HEK293 (cell line): Measurements from ENCODE around the gene SMURF1.

Experiments
- ATF2 ChIP-seq: fragments of 450-650 bp; formaldehyde crosslinking; IDR thresholded peaks from 2 replicates; pipeline ENCODE4 v1.5.1; 2016; ENCODE audit warnings: missing biosample characterization, missing genetic modification characterization, low read depth
- HOXC10 ChIP-seq: sonication (generic); formaldehyde crosslinking; IDR thresholded peaks from 2 replicates; pipeline ENCODE4 v1.8.1; 2023; ENCODE audit warnings: mild to moderate bottlenecking, missing genetic modification reagents
- IKZF3 ChIP-seq: fragments of 450-650 bp; IDR thresholded peaks from 2 replicates; pipeline ENCODE4 v1.5.0; 2018; ENCODE audit warnings: missing biosample characterization, mild to moderate bottlenecking, missing genetic modification characterization, moderate library complexity
- KLF8 ChIP-seq: fragments of 450-650 bp; formaldehyde crosslinking; IDR thresholded peaks from 2 replicates; pipeline ENCODE4 v1.5.1; 2016; ENCODE audit warnings: missing biosample characterization, missing genetic modification characterization
- MEIS1 ChIP-seq: sonication (generic); formaldehyde crosslinking; IDR thresholded peaks from 2 replicates; pipeline ENCODE4 v1.8.1; 2022; ENCODE audit warnings: missing genetic modification reagents, mild to moderate bottlenecking, borderline replicate concordance
- OSR2 ChIP-seq: fragments of 450-650 bp; formaldehyde crosslinking; IDR thresholded peaks from 2 replicates; pipeline ENCODE4 v1.5.1; 2016; ENCODE audit warnings: missing biosample characterization, missing genetic modification characterization
- OVOL3 ChIP-seq: fragments of 450-650 bp; formaldehyde crosslinking; IDR thresholded peaks from 2 replicates; pipeline ENCODE4 v1.5.1; 2016; ENCODE audit warnings: missing biosample characterization, missing genetic modification characterization
- SP2 ChIP-seq: fragments of 450-650 bp; formaldehyde crosslinking; IDR thresholded peaks from 2 replicates; pipeline ENCODE4 v1.5.1; 2016; ENCODE audit warnings: missing biosample characterization, missing genetic modification characterization
- SP7 ChIP-seq: fragments of 450-650 bp; formaldehyde crosslinking; IDR thresholded peaks from 2 replicates; pipeline ENCODE4 v1.5.1; 2016; ENCODE audit warnings: missing biosample characterization, missing genetic modification characterization
- YY1 ChIP-seq: fragments of 450-650 bp; formaldehyde crosslinking; IDR thresholded peaks from 2 replicates; pipeline ENCODE4 v1.5.1; 2018; ENCODE audit warnings: missing biosample characterization, missing genetic modification characterization
- ZBTB44 ChIP-seq: fragments of 450-650 bp; IDR thresholded peaks from 2 replicates; pipeline ENCODE4 v1.5.1; 2018; ENCODE audit warnings: missing biosample characterization, mild to moderate bottlenecking, missing genetic modification characterization
- ZEB2 ChIP-seq: fragments of 450-650 bp; formaldehyde crosslinking; IDR thresholded peaks from 2 replicates; pipeline ENCODE4 v1.5.1; 2016; ENCODE audit warnings: missing biosample characterization, missing genetic modification characterization
- ZFHX2 ChIP-seq: fragments of 450-650 bp; formaldehyde crosslinking; conservative IDR thresholded peaks from 2 replicates; pipeline ENCODE4 v1.5.1; 2016; ENCODE audit warnings: missing biosample characterization, missing genetic modification characterization
- ZFP3 ChIP-seq: fragments of 450-650 bp; formaldehyde crosslinking; IDR thresholded peaks from 2 replicates; pipeline ENCODE4 v1.5.1; 2016; ENCODE audit warnings: low read depth, missing biosample characterization, missing genetic modification characterization
- ZNF114 ChIP-seq: fragments of 450-650 bp; formaldehyde crosslinking; IDR thresholded peaks from 2 replicates; pipeline ENCODE4 v1.5.0; 2017; ENCODE audit warnings: missing biosample characterization, missing genetic modification characterization
- ZNF157 ChIP-seq: fragments of 450-650 bp; formaldehyde crosslinking; IDR thresholded peaks from 2 replicates; pipeline ENCODE4 v1.5.1; 2016; ENCODE audit warnings: missing biosample characterization, missing genetic modification characterization
- ZNF302 ChIP-seq: fragments of 450-650 bp; formaldehyde crosslinking; IDR thresholded peaks from 2 replicates; pipeline ENCODE4 v1.5.1; 2016; ENCODE audit warnings: missing biosample characterization, missing genetic modification characterization, low read depth
- ZNF335 ChIP-seq: fragments of 450-650 bp; formaldehyde crosslinking; conservative IDR thresholded peaks from 2 replicates; pipeline ENCODE4 v1.5.1; 2016; ENCODE audit warnings: missing biosample characterization, missing genetic modification characterization
- ZNF366 ChIP-seq: fragments of 450-650 bp; formaldehyde crosslinking; conservative IDR thresholded peaks from 2 replicates; pipeline ENCODE4 v1.5.1; 2016; ENCODE audit warnings: missing biosample characterization, missing genetic modification characterization
- ZNF37A ChIP-seq: fragments of 450-650 bp; IDR thresholded peaks from 2 replicates; pipeline ENCODE4 v1.5.1; 2018; ENCODE audit warnings: missing biosample characterization, missing genetic modification characterization
- ZNF501 ChIP-seq: fragments of 450-650 bp; formaldehyde crosslinking; IDR thresholded peaks from 2 replicates; pipeline ENCODE4 v1.5.1; 2016; ENCODE audit warnings: missing biosample characterization, missing genetic modification characterization
- ZNF510 ChIP-seq: fragments of 450-650 bp; formaldehyde crosslinking; IDR thresholded peaks from 2 replicates; pipeline ENCODE4 v1.5.1; 2018; ENCODE audit warnings: mild to moderate bottlenecking, missing genetic modification characterization, missing biosample characterization; ENCODE audit not compliant: insufficient replicate concordance
- ZNF529 ChIP-seq: fragments of 450-650 bp; formaldehyde crosslinking; IDR thresholded peaks from 2 replicates; pipeline ENCODE4 v1.5.1; 2017; ENCODE audit warnings: missing genetic modification characterization, missing biosample characterization; ENCODE audit not compliant: insufficient replicate concordance
- ZNF561 ChIP-seq: fragments of 450-650 bp; IDR thresholded peaks from 2 replicates; pipeline ENCODE4 v1.5.1; 2018; ENCODE audit warnings: missing biosample characterization, missing genetic modification characterization, borderline replicate concordance
- ZNF610 ChIP-seq: fragments of 450-650 bp; formaldehyde crosslinking; IDR thresholded peaks from 2 replicates; pipeline ENCODE4 v1.5.1; 2016; ENCODE audit warnings: missing biosample characterization, missing genetic modification characterization, borderline replicate concordance
- ZNF654 ChIP-seq: fragments of 450-650 bp; formaldehyde crosslinking; IDR thresholded peaks from 2 replicates; pipeline ENCODE4 v1.5.1; 2016; ENCODE audit warnings: low read depth, missing biosample characterization, missing genetic modification characterization
- ZNF76 ChIP-seq: fragments of 450-650 bp; formaldehyde crosslinking; IDR thresholded peaks from 2 replicates; pipeline ENCODE4; 2016; ENCODE audit warnings: low read depth, missing biosample characterization, missing genetic modification characterization, borderline replicate concordance
- TF ChIP-seq, protein P1 (sequence below): fragments of 450-650 bp; IDR thresholded peaks from 2 replicates; pipeline ENCODE4 v1.5.1; 2018; ENCODE audit warnings: missing biosample characterization, missing genetic modification characterization
- TF ChIP-seq, protein P2 (sequence below): fragments of 450-650 bp; formaldehyde crosslinking; IDR thresholded peaks from 2 replicates; pipeline ENCODE4 v1.5.1; 2017; ENCODE audit warnings: missing biosample characterization, missing genetic modification characterization
- TF ChIP-seq, protein P3 (sequence below): fragments of 450-650 bp; formaldehyde crosslinking; IDR thresholded peaks from 2 replicates; pipeline ENCODE4 v1.5.1; 2016; ENCODE audit warnings: missing biosample characterization, missing genetic modification characterization
- TF ChIP-seq, protein P4 (sequence below): fragments of 450-650 bp; formaldehyde crosslinking; IDR thresholded peaks from 2 replicates; pipeline ENCODE4 v1.5.1; 2016; ENCODE audit warnings: missing biosample characterization, missing genetic modification characterization, borderline replicate concordance

The SMURF1 gene

GRCh38 chr7:99143853-99144672 lies at the start of gene SMURF1 (continued):
- TF ChIP-seq ZNF510 (tag by site-specific recombination) (no peak), ZNF76 (tag by site-specific recombination) (no peak), ZNF529 (tag by site-specific recombination) (no peak), IKZF3 (tag by site-specific recombination) (0 out of 2 replicates have a peak, but pooled peaks have one; percentile 10), ZNF501 (tag by site-specific recombination) (0 out of 2 replicates have a peak, but pooled peaks have one; percentile 69), ZNF335 (tag by site-specific recombination) (peak; percentile 69), KLF8 (tag by site-specific recombination) (peak; percentile 68), ZEB2 (tag by site-specific recombination) (0 out of 2 replicates have a peak, but pooled peaks have one; percentile 21), SP2 (tag by site-specific recombination) (peak; percentile 20; the same call in 1 of the 2 replicates), ZNF610 (tag by site-specific recombination) (0 out of 2 replicates have a peak, but pooled peaks have one; percentile 41), ZNF114 (tag by site-specific recombination) (no peak), OSR2 (tag by site-specific recombination) (no peak), ATF2 (no peak), ZNF654 (tag by site-specific recombination) (no peak), ZNF366 (tag by site-specific recombination) (peak; percentile 49), ZFHX2 (tag by site-specific recombination) (peak; percentile 45), MEIS1 (no peak), ZNF157 (tag by site-specific recombination) (no peak), ZBTB44 (no peak), HOXC10 (CRISPR knock-in tag) (no peak), SP7 (0 out of 2 replicates have a peak, but pooled peaks have one; percentile 18), ZNF561 (tag by site-specific recombination) (0 out of 2 replicates have a peak, but pooled peaks have one; percentile 3), YY1 (tag by site-specific recombination) (no peak), ZNF37A (tag by site-specific recombination) (no peak), ZNF302 (tag by site-specific recombination) (no peak), ZFP3 (no peak), OVOL3 (tag by site-specific recombination) (no peak)
- TF ChIP-seq, protein P1, sequence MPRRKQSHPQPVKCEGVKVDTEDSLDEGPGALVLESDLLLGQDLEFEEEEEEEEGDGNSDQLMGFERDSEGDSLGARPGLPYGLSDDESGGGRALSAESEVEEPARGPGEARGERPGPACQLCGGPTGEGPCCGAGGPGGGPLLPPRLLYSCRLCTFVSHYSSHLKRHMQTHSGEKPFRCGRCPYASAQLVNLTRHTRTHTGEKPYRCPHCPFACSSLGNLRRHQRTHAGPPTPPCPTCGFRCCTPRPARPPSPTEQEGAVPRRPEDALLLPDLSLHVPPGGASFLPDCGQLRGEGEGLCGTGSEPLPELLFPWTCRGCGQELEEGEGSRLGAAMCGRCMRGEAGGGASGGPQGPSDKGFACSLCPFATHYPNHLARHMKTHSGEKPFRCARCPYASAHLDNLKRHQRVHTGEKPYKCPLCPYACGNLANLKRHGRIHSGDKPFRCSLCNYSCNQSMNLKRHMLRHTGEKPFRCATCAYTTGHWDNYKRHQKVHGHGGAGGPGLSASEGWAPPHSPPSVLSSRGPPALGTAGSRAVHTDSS (tag by site-specific recombination): no peak
- TF ChIP-seq, protein P2, sequence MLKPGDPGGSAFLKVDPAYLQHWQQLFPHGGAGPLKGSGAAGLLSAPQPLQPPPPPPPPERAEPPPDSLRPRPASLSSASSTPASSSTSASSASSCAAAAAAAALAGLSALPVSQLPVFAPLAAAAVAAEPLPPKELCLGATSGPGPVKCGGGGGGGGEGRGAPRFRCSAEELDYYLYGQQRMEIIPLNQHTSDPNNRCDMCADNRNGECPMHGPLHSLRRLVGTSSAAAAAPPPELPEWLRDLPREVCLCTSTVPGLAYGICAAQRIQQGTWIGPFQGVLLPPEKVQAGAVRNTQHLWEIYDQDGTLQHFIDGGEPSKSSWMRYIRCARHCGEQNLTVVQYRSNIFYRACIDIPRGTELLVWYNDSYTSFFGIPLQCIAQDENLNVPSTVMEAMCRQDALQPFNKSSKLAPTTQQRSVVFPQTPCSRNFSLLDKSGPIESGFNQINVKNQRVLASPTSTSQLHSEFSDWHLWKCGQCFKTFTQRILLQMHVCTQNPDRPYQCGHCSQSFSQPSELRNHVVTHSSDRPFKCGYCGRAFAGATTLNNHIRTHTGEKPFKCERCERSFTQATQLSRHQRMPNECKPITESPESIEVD: no peak
- TF ChIP-seq, protein P3, sequence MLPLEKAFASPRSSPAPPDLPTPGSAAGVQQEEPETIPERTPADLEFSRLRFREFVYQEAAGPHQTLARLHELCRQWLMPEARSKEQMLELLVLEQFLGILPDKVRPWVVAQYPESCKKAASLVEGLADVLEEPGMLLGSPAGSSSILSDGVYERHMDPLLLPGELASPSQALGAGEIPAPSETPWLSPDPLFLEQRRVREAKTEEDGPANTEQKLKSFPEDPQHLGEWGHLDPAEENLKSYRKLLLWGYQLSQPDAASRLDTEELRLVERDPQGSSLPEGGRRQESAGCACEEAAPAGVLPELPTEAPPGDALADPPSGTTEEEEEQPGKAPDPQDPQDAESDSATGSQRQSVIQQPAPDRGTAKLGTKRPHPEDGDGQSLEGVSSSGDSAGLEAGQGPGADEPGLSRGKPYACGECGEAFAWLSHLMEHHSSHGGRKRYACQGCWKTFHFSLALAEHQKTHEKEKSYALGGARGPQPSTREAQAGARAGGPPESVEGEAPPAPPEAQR: no peak
- TF ChIP-seq, protein P4, sequence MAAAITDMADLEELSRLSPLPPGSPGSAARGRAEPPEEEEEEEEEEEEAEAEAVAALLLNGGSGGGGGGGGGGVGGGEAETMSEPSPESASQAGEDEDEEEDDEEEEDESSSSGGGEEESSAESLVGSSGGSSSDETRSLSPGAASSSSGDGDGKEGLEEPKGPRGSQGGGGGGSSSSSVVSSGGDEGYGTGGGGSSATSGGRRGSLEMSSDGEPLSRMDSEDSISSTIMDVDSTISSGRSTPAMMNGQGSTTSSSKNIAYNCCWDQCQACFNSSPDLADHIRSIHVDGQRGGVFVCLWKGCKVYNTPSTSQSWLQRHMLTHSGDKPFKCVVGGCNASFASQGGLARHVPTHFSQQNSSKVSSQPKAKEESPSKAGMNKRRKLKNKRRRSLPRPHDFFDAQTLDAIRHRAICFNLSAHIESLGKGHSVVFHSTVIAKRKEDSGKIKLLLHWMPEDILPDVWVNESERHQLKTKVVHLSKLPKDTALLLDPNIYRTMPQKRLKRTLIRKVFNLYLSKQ (tag by site-specific recombination): no peak
